Hippocampal formation (tissue), 2 donors: ENCODE data around the gene TPP2.

Source experiments
- DNase-seq, 2 donors: peaks; one replicate each; lab custom pipeline; 2025; lab: John Stamatoyannopoulos, UW

Gene TPP2

GRCh38 chr13:102597029-102597961, 509 bp downstream of the TPP2 start:
- peak in 1 of 2 donors; percentile 16 for DNase-seq

DNA sequence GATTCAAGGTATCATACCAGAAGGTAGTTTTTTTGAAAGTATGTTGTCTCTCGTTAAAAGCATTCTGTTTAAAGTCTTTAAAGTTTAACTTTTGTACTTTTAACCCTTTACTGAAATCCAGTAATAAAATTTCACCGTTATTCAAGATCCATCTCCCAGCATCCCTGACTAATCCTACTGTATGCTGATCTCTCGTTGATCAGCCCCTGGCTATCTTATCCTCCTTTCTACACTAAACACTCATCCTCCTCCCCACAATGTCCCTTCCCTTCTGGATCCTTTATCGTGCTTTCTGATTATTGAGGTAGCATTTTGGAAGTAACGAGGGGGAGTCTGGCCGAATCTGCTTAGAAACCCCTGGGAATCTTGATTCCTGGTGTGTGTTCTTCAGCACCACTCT, 1.3 kb downstream of the TPP2 start:
- no peak for DNase-seq

GRCh38 chr13:102599426-102600012, 2.7 kb downstream of the TPP2 start:
- no peak for DNase-seq

GRCh38 chr13:102606537-102607309, 9.9 kb downstream of the TPP2 start:
- DNase-seq: no peak

GRCh38 chr13:102608974-102609373, 12.2 kb downstream of the TPP2 start:
- DNase-seq: no peak

DNA sequence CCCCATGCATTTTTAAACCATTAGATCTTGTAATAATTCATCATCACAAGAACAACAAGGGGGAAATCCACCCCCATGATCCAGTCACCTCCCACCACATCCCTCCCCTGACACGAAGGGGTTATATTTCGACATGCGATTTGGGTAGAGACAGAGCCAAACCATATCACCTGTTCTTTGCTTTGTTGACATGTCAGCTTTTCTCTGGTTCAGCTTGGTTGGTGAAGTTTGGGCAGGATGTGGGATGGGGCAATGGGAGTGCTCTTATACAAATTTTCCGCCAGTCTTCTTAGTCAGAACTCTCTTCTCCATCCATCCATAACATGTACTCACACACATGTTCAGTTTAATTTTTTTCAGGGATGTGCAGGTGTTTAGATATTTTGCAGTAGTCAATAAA, 12.9 kb downstream of the TPP2 start:
- DNase-seq: no peak

- DNase-seq: no peak
Observed at GRCh38 chr13:102610296-102610895, 13.6 kb downstream of the TPP2 start.

DNA sequence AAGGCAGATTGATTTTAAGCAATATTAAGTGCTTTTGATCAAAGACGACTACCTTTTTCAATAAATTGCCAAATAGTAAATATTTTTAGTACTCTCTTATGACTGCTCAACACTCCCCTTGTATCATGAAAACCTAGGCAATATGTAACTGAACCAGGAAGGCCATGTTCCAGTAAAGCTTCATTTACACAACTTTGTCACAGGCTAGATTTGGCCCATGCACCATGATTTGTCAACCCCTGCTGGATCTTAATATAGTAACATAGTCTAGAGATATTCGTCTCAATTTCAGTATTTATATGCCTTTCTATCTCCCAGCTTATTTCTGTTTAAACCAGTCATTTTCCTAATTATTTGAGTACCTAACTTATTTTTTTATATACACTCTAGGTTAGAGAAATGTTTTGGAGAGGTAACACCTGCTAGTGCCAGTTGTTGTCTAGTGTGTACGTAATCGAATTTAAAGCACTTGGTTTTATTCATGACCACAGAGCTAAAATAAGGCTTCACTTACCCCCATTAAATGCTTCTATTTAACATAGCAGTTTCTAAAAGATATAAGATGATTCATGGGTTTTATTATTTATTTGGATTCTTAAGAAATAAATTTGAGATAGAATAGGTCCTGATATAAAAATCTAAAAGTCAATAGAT, 21.0 kb downstream of the TPP2 start:
- no peak for DNase-seq

DNA sequence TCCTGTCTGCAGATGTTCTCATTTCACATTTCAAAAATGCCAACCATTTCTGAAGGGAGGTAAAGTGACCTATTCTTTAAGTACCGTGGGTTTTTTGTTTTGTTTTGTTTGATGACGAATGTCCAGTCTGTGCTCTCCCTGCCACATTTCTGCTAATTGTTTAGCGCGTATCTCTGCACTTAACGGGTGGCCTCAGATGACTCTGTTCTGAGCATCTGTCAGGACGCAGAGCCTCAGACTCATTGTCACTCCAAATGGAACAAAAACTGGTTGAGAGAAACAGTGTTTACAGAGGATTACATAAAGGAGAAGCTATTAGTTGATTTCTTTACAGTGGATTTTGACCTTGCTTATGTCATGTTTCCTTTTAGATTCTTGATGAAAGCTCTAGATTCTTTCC, 23.7 kb downstream of the TPP2 start:
- DNase-seq: no peak

DNA sequence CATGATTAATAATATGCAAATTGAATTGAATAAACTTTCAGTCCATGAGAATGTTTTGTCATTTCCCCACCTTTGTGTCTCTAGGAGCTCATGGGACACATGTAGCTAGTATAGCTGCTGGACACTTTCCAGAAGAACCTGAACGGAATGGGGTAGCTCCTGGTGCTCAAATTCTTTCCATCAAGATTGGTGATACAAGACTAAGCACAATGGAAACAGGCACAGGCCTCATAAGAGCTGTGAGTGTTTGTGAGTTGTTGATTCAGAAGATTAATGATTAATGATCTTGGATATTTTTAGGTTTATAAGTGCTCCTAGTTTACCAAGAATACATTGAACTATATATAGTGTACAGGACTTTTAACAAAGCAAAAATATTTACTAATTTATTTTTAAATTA, 30.1 kb downstream of the TPP2 start:
- DNase-seq: no peak

- no peak for DNase-seq
Observed at GRCh38 chr13:102628559-102628958, 31.8 kb downstream of the TPP2 start.

GRCh38 chr13:102631198-102631597, 34.4 kb downstream of the TPP2 start:
- no peak for DNase-seq

DNA sequence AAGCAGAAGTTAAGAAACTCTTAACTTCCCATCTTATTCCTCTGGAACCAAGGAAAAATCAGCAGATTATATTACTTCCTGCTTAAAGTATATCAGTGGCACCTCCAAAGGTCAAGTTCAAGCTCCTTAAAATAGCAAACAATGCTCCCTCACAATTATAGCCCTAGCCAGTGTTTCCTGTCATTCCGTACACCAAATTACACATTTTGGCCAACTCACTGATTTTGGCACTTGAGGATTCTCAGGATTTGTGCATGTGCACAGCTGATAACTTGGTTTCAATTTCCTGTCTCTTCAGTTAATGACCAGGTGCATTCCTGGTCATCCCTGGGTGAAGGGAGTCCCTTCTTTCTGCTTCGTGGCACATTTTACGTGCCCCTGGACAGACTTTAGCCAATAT, 42.0 kb downstream of the TPP2 start:
- DNase-seq: no peak

DNA sequence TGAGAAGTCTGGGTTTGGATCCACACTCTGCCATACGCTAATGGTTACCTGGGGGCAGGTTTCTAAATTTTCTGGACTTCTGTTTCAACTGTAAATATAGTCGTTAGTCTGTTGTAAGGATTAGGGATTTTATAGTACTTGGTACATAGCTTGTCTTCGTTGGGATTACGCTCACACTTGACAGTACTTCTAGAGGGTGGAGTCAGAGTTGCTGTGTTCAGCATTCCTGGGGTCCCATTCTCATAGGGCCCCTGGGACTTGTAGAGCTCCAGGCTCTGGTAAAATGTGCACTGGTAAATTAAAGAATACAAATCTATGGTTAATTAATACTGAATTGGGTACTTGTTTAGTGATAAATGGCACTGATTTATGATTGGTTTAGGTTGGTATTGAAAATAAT, 45.2 kb downstream of the TPP2 start:
- DNase-seq: no peak

DNA sequence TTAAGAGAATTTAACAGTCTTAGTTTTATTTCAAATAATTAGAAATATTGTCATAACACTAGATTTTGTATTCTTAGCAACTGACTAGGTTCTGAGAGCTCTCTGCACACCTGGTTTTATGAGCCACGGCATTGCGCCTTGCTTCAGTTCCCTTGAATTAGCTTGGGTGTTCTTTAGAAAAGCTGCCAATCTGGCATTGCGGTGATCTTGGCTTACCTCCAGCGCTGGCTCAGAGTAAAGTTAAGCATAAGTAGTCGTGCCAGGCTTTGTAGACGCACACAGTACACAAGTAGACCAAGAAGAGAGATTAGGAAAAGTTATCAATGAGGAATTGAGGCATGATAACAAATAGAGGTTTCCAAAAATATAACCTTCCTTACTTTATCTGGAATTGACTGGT, 45.7 kb downstream of the TPP2 start:
- DNase-seq: peak in 1 of 2 donors; percentile 6

DNA sequence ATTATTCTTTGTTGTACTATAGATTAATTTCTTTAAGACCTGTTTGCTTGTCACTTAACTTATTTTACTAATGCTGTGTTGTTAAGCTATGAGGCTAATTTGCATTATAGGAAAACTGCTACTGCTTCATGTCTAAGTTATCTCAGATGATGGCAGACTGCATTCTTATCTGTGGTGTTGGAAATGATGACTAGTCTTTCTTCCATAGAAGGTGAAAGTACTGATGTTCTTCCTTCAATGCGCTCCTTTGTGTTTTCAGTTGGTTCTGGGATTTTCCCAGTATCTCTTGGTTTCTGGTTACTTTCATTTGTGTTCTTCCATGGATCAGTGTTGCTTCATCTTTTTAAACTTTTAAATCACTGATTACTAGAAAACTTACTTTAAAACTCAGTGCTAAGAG, 46.9 kb downstream of the TPP2 start:
- DNase-seq: no peak

GRCh38 chr13:102645701-102646100, 48.9 kb downstream of the TPP2 start:
- no peak for DNase-seq

DNA sequence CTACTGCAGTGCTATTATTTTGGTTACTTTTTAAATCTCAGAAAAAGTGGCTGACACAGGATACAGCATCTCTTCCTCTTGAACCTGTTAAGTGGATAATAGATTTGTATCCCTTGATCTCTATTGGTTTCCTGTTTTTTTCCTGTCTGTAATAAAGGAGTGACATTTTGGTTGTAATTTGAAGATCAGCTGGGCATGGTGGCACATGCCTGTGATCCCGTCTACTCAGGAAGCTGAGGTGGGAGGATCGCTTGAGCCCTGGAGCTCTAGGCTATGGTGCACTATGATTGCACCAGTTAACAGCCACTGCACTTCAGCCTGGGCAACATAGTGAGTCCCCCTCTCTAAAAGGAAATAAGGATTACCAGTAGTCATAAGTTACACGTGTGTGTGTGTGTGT, 51.3 kb downstream of the TPP2 start:
- no peak for DNase-seq

GRCh38 chr13:102650444-102650843, 53.7 kb downstream of the TPP2 start:
- DNase-seq: no peak

DNA sequence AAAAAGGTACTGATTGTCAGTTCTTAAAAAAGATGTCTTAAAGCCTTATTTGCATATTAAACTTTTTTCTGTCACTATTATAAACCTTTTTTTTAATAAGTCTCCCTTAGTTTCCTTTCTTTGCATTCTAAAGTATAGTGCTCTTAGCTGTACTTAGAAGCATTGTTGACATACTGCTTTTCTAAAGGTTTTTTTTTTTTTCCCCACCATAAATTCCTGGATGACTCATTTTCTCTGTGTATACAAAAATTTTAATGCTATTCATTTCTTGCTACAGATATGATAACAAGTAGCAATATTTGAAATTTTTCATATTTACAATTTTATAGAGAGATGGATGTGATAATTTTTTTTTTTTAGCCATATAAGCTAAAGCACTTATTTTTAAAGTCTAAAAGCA, 54.6 kb downstream of the TPP2 start:
- no peak for DNase-seq

GRCh38 chr13:102651892-102652291, 55.1 kb downstream of the TPP2 start:
- no peak for DNase-seq

DNA sequence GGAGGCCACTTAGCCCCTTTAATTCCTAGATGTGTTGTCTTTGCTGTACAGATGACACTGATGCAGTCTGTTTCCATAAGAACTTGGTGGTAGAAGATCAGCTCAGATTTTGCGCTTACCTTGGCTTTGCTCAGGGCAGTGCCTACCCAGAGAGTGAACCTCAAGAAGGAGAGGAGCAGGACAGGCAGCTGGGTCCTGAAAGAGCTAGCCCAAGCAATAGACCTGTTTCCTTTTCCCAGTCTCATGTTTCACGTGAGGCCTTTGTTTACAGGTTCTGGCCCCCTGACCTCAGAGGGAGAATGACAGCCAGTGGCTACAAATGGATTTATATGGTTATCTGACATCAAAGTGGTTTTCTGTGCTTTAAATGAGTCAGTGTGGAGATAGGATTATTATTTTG, 58.0 kb downstream of the TPP2 start:
- no peak for DNase-seq
